ENCODE measurements around the gene CDCA8.

CDCA8 gene

GRCh38 chr1:37741662-37742061 is 49.3 kb downstream of the CDCA8 start:
- no peak for TF ChIP-seq CTCF (IDR thresholded peaks at IDR 0.05; ENCODE audit: low read depth, low read length)
- no peak overlapping the region for H3K4me3 ChIP-seq (replicated peaks in 1 of 2; ENCODE audit: low read depth in 2 of 2, low read length in 2 of 2)
- DNase-seq (ENCODE audit: low read depth in 2 of 2): no peak

- DNase-seq (ENCODE audit: low read depth in 2 of 2): no peak
These were observed 54.5 kb downstream of the CDCA8 start for GRCh38 chr1:37746806-37747205.

GRCh38 chr1:37748565-37748964 is 56.2 kb downstream of the CDCA8 start:
- no peak for TF ChIP-seq CTCF (IDR thresholded peaks at IDR 0.05; ENCODE audit: low read depth, low read length)
- no peak overlapping the region for H3K4me3 ChIP-seq (replicated peaks in 1 of 2; ENCODE audit: low read depth in 2 of 2, low read length in 2 of 2)
- DNase-seq (ENCODE audit: low read depth in 2 of 2): no peak

More at GRCh38 chr1:37746806-37747205, 54.5 kb downstream of the CDCA8 start:
- TF ChIP-seq CTCF (IDR thresholded peaks at IDR 0.05; ENCODE audit: low read depth, low read length): no peak
- no peak overlapping the region for H3K4me3 ChIP-seq (replicated peaks in 1 of 2; ENCODE audit: low read depth in 2 of 2, low read length in 2 of 2)

GRCh38 chr1:37752213-37752582 is 59.9 kb downstream of the CDCA8 start:
- no peak overlapping the region for H3K4me3 ChIP-seq (replicated peaks in 1 of 2; ENCODE audit: low read depth in 2 of 2, low read length in 2 of 2)
- TF ChIP-seq CTCF (IDR thresholded peaks at IDR 0.05; ENCODE audit: low read depth, low read length): no peak
- no peak for DNase-seq (ENCODE audit: low read depth in 2 of 2)

GRCh38 chr1:37752583-37753471 is 60.5 kb downstream of the CDCA8 start:
- peak in 1 of 2 donors; percentile 4 for DNase-seq (ENCODE audit: low read depth in 2 of 2)
- H3K4me3 ChIP-seq (replicated peaks in 1 of 2; ENCODE audit: low read depth in 2 of 2, low read length in 2 of 2): no peak overlapping the region
- no peak for TF ChIP-seq CTCF (IDR thresholded peaks at IDR 0.05; ENCODE audit: low read depth, low read length)

GRCh38 chr1:37753473-37754321 is 61.4 kb downstream of the CDCA8 start:
- no peak for DNase-seq (ENCODE audit: low read depth in 2 of 2)
- no peak overlapping the region for H3K4me3 ChIP-seq (replicated peaks in 1 of 2; ENCODE audit: low read depth in 2 of 2, low read length in 2 of 2)
- no peak for TF ChIP-seq CTCF (IDR thresholded peaks at IDR 0.05; ENCODE audit: low read depth, low read length)

Measured in cardiac fibroblast (primary cell).